Measurements from ENCODE around the gene NPAS2.
A peak's percentile ranks its signal among the peaks of the same experiment; 100 is the strongest.

The NPAS2 gene

DNA sequence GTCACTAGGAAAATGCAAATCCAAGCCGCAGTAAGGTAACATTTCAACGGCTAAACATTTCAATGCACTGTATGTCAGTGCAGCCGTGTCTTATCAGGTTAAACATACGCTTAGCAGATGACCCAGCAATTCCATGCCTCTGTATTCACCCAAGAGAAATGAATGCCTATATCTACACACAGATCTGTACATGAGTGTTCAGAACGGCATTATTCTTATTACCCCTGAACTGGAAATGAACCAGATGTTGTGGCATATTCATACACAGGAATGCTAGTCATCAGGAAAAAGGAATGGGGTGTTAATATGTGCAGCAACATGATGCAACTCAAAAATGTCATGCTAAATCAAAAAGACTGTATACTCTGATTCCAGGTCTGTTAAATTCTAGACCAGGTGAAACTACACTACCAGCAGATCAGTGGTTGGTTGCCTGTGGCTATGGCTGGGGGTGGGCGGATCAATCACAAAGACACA is 101.8 kb downstream of the NPAS2 start:
- DNase-seq, result no peak

DNA sequence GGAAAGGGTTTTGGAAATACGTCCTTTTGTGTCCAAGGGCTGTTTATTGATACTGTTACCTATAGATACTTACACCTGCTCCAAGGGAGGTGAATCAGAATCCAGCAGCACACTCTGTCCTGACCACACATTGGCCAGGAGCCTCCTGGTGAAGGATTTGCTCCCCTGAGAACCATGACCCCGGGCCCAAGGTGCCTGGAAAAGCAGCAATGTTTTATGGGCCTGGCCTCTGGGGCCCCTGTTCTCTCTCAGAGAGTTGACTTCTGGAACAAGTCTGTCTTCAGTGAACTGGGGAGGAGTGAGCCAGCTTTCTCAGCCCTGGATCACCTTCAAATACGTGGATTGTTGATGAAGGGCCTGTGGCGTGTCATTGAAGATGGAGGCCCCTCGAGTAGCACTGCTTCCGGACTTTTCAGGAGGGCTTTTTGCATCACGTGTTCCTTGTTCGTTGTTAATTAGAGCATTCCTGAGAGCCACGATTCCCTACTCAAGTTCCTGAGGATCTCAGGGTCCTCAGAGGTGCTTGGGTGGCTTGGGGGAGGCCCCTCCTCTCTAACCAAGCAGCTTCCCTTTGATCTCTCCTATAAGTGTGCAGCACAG is 103.6 kb downstream of the NPAS2 start:
- no peak for DNase-seq

- DNase-seq, result no peak
Observed at GRCh38 chr2:100924122-100924519, 104.2 kb downstream of the NPAS2 start.

DNA sequence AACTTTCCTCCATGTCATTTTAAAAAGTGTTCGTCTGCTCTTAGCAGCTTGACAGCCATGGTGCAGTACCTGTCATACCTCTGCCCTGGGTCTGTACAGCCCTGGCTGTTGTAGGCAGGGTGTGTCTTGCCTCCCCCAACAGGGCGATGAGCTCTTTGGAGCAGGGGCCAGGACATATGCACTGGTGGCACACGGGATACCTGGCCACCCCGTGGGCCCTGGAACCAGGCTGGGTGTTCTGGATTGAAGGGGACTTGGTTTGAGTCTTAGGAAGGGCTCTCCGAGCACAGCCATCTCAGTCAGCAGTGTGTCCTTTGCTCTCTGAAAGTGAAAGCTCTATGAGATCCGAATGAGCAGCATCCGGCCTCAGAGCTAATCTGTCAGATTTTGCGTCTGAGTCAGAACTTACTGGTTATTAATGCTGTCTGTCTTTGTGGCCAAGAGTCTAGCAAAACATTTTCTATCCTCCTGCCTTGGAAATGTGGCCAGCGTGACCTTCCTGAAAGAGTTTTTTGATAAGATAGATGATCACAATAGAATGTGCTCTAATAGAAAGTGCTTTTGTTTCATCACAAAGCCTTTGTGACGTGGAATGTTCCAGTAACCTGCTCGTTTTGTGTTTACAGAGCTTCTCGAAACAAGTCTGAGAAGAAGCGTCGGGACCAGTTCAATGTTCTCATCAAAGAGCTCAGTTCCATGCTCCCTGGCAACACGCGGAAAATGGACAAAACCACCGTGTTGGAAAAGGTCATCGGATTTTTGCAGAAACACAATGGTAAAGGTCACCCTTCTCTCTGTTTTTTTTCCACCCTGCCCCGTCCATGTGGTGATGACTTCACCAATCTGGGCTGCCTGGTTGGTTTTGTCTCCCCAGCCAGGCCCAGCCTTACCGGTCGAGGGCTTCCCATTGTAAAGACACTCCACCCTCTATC is 104.8 kb downstream of the NPAS2 start:
- peak; percentile 67 for DNase-seq

DNA sequence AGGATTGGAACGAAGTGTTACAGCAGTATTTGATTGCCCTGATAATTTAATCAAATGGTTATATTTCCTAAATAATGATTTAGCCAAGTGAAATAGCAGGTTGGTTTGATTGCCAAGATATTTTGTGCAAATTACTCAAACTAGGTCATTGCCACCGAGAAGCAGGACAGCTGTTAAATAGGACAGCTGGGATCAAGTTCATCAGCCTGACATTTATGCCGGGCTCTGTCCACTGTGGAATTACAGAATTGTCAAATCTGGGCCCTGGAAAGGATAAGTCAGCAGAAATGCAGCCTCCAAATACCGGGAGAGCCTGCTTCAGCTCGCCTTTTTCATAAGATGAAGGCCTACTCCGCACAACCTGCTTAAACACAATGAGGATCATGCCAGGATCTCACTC is 108.3 kb downstream of the NPAS2 start:
- DNase-seq, result no peak

GRCh38 chr2:100929147-100929546 is 109.2 kb downstream of the NPAS2 start:
- DNase-seq, result no peak

GRCh38 chr2:100934504-100935371 is 114.8 kb downstream of the NPAS2 start:
- no peak for DNase-seq

- no peak for DNase-seq
Observed at GRCh38 chr2:100935372-100935752, 115.4 kb downstream of the NPAS2 start.

- no peak for DNase-seq
Observed at GRCh38 chr2:100936070-100936741, 116.3 kb downstream of the NPAS2 start.

DNA sequence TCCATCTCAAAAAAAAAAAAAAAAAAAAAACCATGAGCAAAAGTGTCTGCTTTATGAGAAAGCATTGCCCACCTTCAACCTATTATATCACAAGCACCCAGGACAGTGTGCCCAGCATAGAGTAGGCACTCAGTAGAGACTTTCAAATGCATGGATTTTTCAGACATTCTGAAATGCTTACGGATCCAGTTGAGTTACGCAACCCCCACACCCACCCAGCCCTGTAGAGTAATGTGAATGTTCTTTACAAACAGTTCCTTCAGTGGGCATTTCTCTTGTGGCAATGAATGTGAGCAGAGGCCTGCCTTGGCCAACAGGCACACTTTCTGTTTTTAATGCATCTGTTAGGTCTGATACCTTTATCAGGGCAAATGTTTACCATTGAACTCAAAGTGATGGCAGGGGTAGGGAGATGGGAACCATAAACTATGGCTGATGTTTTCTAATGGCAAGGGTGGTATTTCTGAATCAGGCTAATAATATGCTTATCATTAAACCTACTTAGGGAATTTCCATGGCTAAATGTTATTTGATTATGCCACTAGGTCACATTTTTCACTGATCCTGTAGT is 117.1 kb downstream of the NPAS2 start:
- DNase-seq, result no peak

DNA sequence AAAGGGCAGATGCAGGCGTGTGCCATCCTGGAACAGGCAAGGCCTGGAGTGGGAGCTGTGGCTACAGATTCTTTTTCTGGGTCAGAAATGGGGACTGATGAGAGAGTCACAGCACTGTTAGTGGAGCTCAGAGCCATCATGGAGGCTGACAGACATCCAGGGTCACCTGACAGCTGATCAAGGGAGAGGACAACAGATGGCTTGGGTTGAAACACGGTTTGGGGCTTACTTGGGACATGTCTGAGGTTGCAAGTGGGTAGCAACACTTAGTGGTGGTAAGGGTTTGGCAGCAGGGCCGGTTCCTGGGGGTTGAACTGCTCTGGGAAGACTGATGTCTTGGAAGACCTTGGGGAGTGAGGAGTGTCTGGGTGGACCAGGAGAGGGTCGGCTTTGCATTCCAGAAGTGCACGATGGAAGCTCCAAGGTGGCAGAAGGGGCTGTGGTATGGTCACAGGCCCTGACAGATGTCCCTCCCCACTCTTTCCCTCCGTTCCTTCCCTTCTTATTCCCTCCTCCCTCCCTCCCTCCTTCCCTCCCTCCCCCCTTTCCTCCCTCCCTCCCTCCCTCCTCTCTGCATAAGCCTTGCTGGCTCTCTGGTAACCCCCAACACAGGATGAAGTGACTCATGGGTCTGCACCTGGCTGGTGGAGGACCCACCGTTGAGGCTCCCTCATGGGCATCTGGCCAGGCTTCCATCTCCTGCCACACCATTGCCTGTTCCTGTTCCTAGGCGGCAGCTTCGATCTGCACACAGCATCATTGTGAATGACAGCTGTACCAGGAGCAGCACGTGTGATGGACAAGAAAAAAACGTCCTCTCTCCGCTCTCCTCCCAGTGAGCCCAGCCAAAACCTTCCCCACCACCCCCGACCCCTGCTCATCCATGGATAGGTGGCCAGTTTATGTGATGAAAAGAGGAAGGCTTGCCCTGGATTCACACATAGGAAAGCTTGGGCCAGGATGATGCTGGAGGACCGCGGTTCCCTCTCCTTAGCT is 118.4 kb downstream of the NPAS2 start:
- no peak for DNase-seq

GRCh38 chr2:100939445-100939844 is 119.5 kb downstream of the NPAS2 start:
- DNase-seq, result no peak

DNA sequence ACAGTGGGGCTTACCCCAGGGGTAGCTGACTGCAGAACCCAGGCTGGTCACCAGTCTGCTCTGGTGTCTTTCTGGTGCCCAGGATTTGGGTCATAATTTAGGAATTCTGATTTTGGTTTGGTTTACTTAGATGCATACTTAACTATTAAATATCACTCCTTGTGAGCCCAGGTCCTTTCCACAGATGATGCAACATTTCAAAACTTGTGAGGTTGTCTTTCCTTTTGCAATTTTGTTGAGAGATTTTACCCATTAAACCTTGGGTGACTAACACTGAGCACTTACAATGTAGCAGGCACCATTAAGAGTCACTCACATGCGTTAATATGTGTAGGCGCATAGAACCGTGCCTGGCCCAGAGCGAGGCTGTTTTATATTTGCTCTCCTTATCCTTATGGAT is 120.3 kb downstream of the NPAS2 start:
- DNase-seq, result no peak

GRCh38 chr2:100940766-100941645 is 121.1 kb downstream of the NPAS2 start:
- no peak for DNase-seq

DNA sequence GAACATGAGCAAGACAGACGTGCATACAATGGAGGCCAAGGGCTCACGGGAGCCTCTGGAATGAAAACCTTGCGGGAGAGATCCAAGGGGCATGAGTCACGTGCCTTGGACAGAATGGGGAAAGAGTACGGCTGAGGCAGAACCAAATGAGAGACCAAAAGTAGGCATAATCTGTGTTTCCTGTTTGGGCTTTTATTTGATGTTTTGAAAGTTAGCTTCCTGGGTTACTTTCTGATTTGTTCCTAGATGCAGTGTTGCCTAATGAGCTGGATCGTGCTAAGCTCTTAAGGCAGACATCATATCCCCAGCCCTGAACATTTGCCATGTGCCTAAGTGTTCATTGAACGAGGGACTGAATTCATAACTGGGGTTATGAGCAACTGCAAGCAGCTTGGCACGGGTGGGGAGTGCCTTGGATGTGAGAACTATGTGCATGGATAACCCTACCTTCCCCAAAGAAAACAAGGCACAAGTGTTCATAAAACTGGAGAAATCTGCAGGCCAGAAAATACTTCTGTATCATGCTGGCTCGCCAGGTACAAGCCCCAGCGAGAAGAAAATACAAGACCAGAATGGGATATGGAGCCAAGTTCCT is 121.8 kb downstream of the NPAS2 start:
- no peak for DNase-seq

DNA sequence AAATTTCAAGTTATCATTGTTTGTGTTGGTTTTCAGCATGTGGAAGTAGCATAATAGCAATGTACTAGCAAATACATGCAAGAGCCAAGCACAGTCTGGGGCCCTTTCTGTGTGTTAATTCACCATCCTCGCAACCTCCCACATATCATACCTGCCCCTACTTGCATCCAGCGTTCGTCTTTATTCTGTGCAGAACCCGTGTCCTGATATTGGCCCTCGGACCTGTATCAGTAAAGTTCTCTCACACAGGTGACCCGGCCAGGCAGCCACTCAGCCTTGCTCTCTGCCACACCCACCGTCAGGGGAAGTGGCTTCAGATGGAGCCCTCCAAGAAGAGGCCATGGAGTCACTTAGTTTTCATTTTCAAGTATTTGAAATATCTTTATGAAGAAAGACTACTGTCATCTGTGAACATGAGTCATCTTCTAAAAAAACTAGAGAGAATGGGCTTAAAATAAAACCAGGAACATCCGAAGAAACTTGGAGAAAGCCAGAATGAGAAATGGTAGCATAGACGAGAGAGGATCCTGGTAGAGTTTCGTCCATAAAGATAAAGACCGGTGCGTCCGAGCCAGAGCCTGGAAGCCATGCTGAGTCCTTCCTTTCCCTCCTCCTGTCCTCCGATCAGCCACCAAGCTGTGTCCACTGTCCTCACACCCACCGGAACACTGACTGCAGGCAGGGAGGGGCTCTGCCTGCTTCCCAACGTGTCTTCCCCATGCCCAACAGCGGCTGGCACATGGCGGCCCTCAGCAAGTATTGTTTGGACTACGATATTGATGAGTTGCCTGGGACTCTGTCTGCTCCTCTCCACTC is 124.9 kb downstream of the NPAS2 start:
- DNase-seq, result no peak

DNA sequence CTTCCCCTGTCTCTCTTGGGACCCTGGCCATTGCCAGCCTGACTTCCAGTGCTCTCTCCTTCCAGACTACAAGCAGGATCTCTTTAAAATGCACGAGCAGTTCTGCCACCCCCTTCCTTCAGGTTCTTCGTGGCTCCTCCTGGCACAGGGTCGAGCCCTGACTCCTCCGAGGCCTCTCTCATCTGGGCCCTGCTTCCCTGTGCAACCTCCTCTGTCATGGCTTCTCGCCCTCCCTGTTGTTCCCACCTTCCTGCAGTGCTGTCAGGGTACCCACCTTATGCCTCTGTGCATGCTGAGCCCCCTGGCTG is 125.4 kb downstream of the NPAS2 start:
- DNase-seq, result no peak

GRCh38 chr2:100945930-100946607 is 126.1 kb downstream of the NPAS2 start:
- no peak for DNase-seq
